ENCODE data around the gene POLDIP3.

The POLDIP3 gene

DNA sequence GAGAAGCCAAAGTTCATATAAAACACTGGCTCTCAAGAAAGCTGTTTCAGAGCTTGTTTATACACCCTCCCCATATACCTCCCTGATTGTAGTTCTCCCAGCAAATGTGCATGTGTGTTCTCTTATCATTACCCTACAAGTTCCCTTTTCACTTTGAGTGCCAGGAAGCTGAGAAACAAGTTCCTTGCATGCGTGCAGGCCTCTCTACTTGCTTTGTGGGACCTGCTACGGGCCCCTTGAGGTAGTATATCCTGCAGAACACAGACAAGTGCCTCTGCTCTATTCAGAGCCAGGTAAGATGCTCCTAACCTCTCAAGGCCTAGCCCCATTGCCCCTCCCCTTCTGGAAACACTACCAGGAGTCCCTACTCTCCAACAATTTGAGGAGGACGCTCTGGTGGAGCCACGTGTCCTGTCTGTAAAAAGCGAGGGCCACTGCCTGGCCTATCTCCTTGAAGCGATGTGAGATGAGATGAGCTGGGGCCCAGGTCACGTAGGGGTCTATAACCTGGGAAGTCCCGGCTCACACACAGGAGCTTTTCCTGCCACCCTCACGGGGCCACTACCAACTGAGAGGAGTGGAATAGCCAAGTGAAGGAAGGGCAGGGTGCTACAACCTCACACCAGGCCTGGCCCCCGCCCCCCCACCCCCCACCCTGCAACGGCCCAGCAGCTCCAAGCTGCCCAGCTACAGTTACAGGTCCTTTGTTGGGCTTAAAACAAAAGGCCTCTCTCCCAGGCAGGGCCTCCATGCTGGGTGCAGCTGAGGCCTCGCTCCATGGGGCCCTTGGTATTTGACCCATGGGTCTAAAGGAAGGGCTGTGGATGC lies 28.3 kb upstream of the POLDIP3 start:
- DNase-seq (ENCODE audit: low read depth), result no peak

DNA sequence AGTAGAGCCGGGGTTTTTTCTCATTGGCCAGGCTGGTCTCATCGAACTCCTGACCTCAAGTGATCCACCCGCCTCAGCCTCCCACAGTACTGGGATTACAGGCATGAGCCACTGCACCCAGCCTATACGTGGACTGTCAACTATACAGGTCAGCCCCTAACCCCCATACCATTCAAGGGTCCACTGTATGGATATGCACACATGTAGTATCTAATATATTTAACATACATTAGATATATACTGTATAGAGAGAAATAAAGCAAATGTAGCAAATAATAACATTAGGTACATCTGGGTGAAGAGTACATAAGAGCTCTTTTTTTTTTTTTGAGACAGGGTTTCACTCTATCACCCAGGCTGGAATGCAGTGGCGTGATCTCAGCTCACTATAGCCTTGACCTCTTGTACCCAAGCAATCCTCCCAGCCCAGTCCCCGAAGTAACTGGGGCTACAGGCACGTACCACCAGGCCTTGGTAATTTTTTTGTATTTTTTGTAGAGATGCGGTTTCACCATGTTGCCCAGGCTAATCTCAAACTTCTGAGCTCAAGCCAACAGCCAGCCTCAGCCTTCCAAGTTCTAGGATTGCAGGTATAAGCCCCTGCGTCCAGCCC lies 27.2 kb upstream of the POLDIP3 start:
- no peak for DNase-seq (ENCODE audit: low read depth)

- DNase-seq (ENCODE audit: low read depth), result no peak
Observed at GRCh38 chr22:42639541-42640241, 25.0 kb upstream of the POLDIP3 start.

DNA sequence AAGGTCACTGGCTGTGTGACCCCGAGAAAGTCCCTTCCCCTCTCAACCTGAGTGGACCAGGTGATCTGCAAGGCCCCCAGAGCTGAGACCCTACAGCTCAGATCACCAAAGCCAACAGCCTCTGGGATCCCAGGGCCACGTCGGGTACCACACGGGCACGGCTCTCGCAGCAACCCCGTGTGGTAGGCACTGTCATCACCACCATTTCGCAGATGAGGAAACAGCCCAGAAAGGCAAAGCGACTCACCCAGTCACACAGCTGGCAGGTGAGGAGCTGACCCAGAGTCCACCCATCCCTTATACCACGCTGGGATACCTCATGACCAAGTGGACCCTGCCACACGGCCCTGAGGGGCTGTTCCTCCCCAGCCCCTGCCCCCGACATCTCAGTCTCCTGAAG lies 22.9 kb upstream of the POLDIP3 start:
- no peak for DNase-seq (ENCODE audit: low read depth)

- no peak for DNase-seq (ENCODE audit: low read depth)
Observed at GRCh38 chr22:42636506-42636905, 21.8 kb upstream of the POLDIP3 start.

- no peak for DNase-seq (ENCODE audit: low read depth)
Observed at GRCh38 chr22:42635531-42635930, 20.8 kb upstream of the POLDIP3 start.

DNA sequence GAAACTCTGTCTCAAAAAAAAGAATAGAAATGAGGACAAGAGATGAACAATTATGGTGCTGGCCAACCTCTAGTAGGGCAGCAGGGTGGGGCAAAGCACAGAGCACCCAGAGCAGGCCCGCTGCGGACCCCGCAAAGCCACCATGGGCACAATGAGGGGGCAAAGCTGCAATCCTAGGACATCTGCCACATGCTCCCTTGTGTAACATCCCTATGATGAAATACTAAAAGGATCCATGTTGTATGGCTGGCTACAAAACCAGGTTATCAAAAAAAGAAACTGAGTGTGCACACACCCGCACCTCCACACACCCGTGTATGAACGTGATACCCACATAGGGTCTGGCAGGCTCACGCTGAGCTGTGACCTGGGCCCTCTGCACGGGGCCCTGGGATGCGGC lies 18.3 kb upstream of the POLDIP3 start:
- no peak for DNase-seq (ENCODE audit: low read depth)

GRCh38 chr22:42632096-42632495 lies 17.4 kb upstream of the POLDIP3 start:
- DNase-seq (ENCODE audit: low read depth), result no peak

- DNase-seq (ENCODE audit: low read depth), result no peak
Observed at GRCh38 chr22:42630901-42631602, 16.4 kb upstream of the POLDIP3 start.

GRCh38 chr22:42630211-42630610 lies 15.5 kb upstream of the POLDIP3 start:
- DNase-seq (ENCODE audit: low read depth), result no peak

- no peak for DNase-seq (ENCODE audit: low read depth)
Observed at GRCh38 chr22:42627981-42628380, 13.3 kb upstream of the POLDIP3 start.

DNA sequence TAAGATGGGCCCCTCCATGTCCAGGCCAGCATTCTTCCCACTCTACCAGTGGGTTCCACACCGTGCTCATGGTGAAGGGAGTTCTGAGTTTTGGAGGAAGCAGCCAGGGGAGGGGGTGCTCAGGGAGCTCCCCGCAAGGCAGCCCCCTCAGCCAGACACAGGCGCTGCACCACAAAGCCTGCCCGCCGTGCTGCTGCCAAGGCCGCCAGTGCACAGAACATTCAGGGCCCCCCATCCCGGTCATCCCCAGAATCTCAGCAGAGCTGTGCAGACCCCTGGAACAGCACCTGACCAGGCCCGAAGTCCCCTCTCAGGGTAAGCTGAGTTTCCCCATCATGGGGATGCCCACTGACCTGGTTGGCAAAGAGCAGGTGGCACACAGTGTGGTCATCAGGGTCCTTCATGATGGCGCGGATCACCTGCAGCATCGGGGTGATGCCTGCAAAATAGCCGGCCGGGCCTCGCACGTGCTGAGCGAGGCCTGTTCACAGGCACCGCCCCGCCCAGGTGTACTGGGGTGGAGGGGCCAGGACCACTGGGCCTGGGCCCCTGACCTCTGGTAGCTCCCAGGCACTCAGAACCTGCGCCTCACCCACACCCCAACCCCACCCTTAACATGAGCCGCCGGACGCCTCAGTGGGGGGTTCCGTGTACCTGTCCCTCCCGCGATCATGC lies 12.4 kb upstream of the POLDIP3 start:
- DNase-seq (ENCODE audit: low read depth), result no peak

DNA sequence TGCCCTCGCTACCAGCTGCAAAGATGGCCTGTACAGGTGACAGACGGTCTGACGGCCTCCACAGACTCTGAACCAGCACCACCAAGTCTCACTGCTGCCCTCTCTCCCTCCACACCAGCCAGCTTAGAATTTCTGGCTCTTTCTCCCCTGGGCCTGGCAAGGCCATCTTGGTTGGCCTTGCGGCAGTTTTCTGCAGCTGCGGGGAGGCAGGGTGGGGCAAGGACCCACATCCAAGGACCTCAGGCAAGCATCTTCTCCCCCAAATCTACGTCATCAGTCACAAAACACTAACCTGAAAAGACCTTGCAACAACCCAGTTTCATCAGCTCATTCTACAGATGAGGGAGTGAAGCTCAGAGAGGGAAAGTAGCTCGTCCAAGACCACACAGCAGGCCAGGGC lies 11.7 kb upstream of the POLDIP3 start:
- no peak for DNase-seq (ENCODE audit: low read depth)

DNA sequence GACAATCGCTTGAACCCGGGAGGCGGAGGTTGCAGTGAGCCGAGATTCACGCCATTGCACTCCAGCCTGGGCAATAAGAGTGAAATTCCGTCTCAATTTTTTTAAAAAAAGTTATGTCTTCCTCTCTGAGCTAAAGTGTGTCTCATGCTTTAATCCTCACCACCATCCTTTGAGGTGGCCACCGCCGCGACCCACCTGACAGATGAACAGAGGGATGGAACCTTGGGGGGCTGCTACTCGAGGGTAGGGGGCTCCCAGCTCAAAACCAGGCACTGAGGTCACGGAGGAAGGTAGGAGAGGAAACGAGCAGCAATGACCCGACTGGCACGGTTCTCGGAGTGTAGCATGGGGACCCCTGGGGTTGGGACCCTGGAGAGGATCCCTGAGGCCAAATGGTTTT lies 10.7 kb upstream of the POLDIP3 start:
- DNase-seq (ENCODE audit: low read depth), result no peak

GRCh38 chr22:42624551-42625106 lies 9.9 kb upstream of the POLDIP3 start:
- DNase-seq (ENCODE audit: low read depth), result no peak

GRCh38 chr22:42623756-42624441 lies 9.2 kb upstream of the POLDIP3 start:
- DNase-seq (ENCODE audit: low read depth), result no peak

DNA sequence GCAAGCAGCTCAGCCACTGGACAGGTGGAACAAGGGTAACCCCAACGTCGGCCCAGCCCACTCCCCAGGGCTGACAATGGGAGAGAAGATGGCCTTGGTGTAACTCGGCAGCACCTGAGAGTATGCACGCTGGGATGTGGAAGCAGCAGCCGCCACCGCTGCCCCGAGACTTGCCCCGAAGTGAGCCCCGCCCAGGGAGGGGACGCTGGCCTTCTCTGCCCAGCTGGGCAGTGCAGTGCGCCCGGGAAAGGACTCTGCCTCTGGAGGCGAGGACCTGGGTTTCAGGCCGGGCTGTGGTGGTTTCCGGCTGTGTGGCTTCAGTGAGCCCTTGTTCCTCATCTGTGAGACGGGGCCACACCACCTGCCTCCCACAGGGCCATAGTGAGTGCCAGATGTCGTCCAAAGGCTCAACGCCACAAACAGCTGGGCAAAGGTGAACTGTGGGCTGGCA lies 8.6 kb upstream of the POLDIP3 start:
- no peak for DNase-seq (ENCODE audit: low read depth)

DNA sequence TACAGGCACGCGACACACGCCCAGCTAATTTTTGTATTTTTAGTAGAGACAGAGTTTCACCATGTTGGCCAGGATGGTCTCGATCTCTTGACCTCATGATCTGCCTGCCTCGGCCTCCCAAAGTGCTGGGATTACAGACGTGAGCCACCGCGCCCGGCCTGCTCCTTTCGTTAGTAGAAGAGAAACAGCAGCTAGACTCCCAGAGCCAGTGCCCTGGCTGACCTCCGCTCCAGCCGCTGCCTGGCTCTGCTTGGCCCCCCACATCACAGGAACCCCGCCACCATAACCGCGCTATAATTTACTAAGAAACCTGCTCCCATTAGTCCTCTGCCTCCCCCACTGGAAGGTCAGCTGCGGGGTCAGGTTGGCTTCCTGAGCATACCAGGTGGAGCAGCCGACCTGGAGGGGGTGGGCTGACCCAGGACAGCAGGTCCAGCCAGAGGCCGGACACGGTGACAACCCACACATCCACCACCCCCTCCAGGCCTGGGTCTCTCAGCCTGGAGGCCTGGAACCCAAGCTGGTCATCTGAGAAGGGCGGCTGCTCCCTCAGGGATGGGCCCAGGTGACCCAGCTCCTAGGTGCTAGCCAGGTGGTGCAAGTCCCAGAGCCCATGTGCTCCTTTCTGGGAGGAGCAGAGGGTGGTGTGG lies 7.5 kb upstream of the POLDIP3 start:
- DNase-seq (ENCODE audit: low read depth), result no peak

DNA sequence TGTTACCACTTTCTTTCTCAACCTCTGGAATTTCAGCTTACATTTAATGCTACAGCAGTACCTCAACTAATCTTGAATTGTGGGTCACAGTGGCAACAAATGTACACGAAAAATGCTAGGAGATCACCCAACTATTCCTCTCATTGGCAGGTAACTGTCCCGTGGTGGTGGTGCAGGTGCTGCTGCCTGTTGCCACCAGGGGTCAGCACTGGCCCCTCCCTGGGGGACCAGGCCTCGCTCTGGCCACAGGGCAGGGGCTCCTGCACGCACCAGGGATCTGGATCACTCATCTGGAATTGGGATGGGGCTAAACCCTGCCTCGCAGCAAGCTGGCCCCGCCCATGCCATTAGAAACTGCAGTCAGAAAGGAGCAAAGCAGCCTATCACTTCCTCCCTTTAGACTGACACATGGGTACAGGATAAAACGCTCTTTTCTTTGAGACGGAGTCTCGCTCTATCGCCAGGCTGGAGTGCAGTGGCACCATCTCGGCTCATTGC lies 6.9 kb upstream of the POLDIP3 start:
- DNase-seq (ENCODE audit: low read depth), result peak; percentile 42

DNA sequence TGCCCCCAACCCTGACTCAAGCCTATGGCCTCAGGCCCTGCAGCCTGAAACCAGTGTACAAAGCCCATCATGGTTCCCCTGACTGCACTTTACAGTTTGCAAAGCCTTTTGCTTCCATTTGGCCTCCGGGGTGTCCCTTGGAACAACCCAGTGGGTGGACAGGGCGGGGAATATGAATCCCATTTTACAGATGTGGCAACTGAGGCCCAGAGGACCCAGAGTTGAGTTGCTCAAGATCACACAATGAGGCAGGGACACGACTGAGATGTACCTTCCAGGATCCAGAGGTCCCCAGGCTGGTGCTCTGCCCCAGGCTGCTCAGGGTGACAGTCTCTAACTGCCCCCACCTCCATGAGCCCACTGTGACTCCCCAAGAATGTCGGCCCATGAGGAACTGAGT lies 5.4 kb upstream of the POLDIP3 start:
- no peak for DNase-seq (ENCODE audit: low read depth)
